ENCODE measurements around the gene BRD8.
"Not testable (repeated sequence)": the region's sequence is repeated elsewhere in the genome, so short reads cannot be mapped to it uniquely, and the experiment has no call there.

BRD8 gene, protein sequence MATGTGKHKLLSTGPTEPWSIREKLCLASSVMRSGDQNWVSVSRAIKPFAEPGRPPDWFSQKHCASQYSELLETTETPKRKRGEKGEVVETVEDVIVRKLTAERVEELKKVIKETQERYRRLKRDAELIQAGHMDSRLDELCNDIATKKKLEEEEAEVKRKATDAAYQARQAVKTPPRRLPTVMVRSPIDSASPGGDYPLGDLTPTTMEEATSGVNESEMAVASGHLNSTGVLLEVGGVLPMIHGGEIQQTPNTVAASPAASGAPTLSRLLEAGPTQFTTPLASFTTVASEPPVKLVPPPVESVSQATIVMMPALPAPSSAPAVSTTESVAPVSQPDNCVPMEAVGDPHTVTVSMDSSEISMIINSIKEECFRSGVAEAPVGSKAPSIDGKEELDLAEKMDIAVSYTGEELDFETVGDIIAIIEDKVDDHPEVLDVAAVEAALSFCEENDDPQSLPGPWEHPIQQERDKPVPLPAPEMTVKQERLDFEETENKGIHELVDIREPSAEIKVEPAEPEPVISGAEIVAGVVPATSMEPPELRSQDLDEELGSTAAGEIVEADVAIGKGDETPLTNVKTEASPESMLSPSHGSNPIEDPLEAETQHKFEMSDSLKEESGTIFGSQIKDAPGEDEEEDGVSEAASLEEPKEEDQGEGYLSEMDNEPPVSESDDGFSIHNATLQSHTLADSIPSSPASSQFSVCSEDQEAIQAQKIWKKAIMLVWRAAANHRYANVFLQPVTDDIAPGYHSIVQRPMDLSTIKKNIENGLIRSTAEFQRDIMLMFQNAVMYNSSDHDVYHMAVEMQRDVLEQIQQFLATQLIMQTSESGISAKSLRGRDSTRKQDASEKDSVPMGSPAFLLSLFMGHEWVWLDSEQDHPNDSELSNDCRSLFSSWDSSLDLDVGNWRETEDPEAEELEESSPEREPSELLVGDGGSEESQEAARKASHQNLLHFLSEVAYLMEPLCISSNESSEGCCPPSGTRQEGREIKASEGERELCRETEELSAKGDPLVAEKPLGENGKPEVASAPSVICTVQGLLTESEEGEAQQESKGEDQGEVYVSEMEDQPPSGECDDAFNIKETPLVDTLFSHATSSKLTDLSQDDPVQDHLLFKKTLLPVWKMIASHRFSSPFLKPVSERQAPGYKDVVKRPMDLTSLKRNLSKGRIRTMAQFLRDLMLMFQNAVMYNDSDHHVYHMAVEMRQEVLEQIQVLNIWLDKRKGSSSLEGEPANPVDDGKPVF

DNA sequence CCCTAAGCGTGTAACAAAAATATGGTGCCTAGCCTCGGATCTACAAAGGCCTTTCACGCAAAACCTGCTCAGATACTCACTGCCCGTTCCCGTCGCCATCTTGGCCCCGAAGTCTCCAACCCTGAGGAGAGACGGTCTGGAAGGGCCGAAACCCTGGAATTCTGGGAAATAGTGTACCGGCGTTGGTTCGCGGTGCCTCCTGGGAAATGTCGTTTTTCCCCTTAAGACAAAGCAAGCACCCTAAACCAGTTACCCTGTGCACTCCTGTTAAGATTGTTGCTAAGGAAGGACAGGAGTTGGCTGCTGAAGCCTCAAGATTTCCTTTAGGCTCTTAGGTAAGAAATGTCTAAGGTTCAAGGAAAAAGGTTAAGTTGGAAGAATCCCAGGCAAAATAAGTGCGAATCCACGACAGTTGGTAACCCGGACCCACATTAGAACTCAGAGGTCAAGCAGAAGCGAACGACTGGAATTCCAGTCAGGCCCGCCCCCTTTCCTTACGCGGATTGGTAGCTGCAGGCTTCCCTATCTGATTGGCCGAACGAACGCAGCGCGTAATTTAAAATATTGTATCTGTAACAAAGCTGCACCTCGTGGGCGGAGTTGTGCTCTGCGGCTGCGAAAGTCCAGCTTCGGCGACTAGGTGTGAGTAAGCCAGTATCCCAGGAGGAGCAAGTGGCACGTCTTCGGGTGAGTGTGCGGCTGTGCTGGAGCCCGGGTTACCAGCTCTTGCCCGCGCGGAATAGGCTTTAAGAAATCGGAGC is at the start of gene BRD8, which contains the start of gene KIF20A:
BRD8 (minus strand) TSS at position 115 of the 761 bp plus-strand sequence; CDS start at position 99, 16 bp downstream.
KIF20A (plus strand) TSS at position 597 of the 761 bp plus-strand sequence. CDS start 569 bp downstream, outside the sequence.
- peak; percentile 96 for DNase-seq

DNA sequence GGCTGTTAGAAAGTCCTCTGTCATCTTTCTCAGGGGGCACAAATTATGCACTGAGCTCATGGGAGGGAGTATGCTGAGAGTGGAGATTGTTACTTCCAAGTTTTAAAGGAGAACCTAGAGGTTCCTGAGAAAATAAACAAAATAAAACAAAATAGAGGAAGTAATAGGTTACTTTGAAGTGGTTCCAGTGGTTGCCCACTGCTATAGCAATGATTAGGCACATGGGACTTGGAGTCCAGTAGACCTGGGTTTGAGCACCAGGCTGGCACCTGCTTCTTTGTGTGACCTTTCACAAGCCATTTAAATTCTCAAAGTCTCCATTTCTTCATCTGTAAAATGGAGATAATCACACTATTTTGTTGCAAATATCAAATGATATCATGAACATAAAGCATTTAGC is 48.5 kb upstream of the BRD8 start:
- peak; percentile 22 for DNase-seq

DNA sequence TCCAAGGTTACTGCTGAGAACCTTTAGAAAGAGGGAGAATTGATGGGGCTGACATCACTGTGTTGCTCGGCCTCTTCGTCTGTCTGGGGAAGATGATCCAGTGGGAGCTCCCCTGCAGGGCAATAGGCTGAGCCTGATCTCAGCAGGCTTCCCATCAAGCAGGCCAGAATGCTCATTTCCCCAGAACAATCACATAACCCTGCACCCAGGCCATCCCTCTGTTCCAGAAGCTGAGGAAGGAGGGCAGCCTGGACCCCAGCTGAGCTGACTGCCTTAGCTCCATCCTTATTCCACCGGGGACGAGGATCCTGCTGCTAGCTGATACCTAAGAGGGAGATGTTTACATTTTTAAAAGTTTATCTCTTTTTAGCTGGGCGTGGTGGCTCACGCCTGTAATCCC is 46.3 kb upstream of the BRD8 start:
- DNase-seq: no peak

DNA sequence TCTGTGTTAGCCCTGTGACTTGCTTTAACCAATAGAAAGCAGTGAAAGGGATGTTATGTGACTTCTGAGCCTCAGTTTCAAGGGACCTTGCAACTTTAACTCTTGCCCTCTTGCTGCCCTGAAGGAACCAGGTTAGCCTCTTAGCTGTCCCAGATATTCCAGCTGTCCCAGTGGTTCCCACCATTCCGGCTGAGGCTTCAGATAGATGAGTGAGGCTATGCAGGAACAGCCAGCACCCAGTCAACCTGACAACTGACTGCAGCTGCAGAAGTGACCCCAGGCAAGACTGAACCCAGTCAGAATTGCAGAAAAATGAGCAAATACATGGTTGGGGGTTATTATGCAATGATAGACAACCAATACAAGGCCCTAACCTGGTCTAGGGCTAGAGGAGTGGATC is 45.1 kb upstream of the BRD8 start:
- no peak for DNase-seq

DNA sequence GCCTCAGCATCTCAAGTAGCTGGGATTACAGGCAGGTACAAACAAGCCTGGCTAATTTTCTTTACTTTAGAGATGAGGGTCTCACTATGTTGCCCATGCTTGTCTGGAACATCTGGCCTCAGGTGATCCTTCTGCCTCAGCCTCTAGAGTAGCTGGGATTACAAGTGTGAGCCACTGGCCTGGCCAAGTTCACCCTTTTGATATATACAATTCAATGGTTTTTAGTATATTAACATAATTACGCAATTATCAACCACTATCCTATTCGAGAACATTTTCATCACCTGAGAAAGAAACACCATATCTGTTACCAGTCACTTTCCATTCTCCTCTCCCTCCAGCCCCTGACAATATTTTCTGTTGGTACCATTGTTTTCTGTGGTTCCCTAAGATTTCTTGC is 38.4 kb upstream of the BRD8 start:
- no peak for DNase-seq

DNA sequence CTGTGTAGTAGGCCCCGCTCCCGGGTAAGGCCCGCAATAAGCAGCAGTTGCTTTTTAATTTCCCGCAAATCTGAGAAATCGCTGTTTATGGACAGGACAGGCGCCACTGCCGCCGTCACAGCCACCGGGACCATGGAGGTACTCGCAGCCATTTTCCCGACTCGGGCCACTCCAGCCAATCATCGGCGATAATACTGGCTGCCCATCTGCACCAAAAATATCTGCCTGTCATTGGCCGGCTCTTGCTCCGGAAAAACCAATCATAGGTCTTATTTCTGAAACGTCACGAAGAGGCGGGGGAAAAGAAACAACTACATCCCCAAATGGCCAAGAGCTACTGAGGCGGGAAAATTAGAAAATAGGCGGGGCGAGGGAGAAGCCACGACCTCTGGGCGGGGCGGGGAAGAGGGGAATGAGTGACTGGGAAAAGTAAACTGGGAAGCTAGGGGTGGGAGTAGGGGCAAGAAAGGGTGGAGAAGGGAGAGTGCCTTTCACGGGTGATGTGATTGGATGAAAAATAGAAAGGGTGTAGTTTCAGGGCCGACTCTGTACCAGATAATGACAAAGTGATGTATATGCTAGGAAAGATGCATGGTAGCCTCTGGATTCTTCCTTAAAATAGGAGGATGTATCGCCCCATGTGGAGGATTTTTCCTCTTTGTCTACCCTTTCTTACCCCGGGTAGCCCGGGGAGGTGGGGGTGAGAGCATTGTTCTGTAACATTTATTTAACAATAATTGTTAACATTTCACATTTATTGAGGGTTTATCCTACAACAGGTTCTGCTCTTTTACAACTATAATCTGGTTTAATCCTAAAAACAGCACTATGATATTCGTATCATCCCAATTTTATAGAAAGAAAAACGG is 35.0 kb upstream of the BRD8 start, which contains the start of gene CDC23:
CDC23 (minus strand) TSS at position 163 of the 869 bp plus-strand sequence; CDS start at position 152, 11 bp downstream.
- peak; percentile 99 for DNase-seq

DNA sequence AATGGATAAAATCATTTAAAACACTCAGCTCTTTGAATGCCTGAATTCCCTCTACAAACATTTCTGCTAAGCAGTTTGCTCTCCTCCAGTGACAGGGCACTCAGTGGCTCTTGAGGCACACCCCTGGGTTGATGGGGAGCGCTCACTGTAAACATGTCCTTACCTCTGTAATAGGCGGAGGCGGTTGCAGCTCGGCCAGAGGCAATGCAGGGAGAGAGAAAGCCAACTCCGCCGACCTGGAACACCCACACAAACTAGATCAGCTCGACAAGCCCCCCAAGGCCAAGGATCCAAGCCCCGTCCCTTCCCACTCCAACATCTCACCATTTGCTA is 34.4 kb upstream of the BRD8 start:
- peak; percentile 3 for DNase-seq

DNA sequence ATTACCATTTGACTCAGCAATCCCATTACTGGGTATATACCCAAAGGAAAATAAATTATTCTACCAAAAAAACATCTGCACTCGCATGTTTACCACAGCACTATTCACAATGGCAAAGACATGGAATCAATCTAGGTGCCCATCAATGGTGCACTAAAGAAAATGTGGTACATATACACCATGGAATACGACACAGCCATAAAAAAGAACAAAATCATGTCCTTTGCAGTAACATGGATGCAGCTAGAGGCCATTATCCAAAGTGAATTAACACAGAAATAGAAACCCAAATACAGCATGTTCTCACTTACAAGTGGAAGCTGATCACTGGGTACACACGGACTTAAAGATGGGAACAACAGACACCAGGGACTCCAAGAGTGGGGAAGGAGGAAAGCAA is 32.6 kb upstream of the BRD8 start:
- DNase-seq: no peak

DNA sequence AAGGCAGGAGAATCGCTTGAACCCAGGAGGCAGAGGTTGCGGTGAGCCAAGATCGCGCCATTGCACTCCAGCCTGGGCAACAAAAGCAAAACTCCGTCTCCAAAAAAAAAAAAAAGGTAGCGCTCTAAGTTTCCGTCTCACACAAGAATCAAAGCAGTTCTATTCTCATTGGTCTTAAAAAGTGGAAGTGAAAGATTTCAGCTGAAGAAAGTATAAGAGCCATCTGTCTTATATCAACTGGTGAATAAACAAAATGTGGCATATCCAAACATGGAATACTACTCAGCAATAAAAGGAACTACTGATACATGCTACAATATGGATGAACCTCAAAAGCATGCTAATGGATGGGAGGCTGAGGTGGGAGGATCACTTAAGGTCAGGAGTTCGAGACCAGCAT is 15.4 kb upstream of the BRD8 start:
- not testable (repeated sequence) for DNase-seq

DNA sequence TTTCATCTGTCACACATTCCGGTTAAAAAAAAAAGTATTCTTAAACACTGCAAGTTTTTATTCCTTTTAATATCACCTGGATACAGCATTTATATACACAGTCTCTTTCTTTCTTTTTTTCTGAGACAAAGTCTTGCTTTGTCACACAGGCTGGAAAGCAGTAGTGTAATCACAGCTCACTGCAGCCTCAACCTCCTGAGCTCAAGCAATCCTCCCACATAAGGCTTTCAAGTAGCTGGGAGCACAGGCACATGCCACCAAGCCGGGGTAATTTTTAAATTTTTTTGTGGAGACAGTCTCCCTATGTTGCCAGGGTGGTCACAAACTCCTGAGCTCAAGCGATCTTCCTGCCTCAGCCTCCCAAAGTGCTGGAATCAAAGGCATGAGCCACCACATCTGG is 14.4 kb upstream of the BRD8 start:
- DNase-seq: no peak

DNA sequence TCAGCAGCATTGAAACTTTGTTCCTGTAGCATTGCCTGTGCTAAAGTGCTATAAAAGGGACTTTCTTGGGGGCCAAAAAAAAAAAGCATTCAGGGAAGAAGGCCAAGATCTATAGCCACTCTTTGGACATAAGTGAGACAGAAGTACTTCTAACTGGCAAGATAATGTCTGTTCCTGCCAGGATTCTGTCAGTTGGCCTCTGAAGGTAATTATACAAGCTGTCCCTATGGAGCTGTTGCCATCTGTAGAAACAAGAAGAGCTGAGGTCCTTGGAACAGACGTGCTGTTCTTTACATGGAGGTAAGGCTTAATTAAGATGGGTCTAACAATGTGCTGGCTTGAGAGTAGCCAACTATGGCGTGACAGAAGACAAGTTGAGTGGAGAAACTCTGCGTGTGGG is 10.2 kb upstream of the BRD8 start:
- no peak for DNase-seq

DNA sequence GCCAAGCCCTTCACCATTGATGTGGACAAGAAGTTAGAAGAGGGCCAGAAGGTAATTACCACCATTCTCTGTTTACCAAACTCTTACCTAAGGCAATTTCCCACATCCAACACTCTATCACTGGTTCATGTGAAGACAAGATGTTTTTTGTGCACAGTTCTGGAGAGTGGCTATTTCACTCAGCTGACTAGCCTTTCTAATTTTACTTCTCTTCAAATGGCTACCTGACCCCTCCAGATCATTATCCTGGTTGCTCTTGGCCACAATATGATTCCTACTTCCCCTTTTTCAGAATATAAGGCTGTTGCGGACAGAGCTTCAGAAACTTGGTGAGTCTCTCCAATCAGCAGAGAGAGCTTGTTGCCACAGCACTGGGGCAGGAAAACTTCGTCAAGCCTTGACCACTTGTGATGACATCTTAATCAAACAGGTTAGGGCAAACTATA is 7.6 kb upstream of the BRD8 start:
- DNase-seq: peak; percentile 37

DNA sequence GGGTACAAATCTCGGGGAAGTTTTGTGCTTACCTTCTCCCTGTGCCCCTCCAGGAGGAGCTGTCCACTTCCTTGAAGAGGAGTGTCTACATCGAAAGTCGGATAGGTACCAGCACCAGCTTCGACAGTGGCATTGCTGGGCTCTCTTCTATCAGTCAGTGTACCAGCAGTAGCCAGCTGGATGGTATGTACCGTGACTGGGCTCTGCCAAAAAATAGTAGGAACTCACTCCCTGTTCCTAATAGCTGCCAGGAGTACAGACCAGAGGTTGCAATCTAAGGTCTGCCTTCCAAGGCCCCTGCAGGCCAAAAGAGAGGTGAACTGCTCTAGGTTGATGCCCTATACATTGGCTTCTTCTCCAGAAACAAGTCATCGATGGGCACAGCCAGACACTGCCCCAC is 4.4 kb upstream of the BRD8 start:
- no peak for DNase-seq

DNA sequence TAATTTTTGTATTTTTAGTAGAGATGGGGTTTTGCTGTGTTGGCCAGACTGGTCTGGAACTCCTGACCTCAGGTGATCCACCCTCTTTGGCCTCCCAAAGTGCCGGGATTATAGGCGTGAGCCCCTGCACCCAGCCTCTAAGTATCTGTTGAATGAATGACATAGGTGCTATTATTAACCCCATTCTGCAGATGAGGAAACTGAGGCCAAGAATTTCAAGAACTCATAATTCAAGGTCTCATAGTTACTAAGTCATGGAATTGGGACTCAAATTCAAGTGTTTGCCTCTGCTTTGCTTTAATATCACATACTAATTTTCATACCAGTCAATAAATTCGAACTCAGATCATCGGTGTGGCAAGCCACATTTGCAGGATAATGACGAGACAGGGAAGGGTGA is 2.4 kb upstream of the BRD8 start:
- DNase-seq: no peak

DNA sequence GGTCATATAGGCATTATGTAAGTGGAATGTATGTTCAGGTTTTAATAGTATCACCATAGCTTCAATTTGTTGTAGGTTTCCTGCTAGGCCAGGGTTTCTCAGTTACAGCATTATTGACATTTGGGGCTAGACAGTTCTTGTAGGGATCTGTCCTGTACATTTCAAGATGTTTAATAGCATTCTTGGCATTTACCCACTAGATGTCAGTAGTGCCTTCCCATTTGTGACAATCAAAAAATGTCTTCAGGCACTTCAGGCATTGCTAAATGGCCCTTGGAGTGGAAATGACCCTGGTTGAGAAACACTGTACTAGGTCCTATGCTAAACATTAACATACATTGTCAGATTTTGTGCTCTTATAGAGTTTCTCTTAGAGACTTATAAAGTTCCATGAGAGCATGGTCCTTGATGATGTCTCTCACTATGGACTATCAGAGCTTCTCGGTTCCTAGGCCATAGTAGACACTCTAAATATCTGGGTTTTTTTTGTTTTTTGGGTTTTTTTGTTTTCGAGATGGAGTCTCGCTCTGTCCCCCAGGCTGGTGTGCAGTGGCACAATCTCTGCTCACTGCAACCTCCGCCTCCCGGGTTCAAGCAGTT is 1.9 kb upstream of the BRD8 start:
- peak; percentile 87 for DNase-seq

DNA sequence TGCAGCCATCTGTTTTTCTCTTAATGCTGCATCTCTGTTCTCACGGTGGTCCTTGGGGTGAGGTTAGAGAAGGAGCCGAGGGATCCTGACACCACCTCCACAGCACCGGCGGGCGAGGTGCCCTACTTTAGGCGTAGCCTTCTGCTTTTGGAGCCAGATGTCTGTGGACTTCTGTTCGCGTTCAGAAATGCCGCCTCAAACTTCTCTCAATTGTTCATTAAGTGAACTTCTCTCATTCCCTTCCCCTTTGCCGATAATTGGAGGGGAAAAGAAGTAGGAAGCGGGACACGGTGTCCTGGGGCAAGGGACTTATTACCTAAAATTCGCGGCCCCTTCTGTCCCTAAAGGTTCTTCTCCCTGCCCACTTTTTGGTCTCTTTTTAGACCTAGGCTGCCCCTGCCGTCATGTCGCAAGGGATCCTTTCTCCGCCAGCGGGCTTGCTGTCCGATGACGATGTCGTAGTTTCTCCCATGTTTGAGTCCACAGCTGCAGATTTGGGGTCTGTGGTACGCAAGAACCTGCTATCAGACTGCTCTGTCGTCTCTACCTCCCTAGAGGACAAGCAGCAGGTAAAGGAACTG is 937 bp upstream of the BRD8 start:
- DNase-seq: peak; percentile 6

DNA sequence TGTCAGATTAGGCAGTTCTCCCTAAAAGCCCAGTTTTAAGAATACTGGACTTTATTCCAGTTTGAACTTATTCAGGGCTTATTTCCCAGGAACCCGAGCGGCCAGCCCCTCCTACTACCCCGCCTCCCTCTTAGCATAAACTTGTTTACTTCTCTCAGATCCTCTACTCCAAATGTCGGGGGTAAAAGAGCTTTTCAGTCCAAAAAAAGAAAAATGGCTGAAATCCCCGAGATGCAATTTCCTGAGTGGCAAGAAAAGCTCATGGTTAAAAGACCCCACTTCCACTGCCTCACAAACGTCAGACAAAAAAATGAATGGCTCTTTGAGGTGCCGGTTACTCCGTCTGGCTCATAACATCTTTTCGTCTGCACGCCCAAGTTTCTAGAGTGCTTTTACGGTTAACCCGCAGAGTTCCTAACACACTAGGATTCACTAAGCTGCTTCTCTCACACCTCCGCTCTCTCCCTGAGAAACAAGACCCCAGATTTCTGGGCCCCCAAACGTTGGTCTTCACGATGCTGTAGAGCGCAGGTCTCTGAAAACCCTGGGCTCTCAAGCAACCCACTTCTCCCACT is 402 bp downstream of the BRD8 start:
- peak; percentile 48 for DNase-seq

DNA sequence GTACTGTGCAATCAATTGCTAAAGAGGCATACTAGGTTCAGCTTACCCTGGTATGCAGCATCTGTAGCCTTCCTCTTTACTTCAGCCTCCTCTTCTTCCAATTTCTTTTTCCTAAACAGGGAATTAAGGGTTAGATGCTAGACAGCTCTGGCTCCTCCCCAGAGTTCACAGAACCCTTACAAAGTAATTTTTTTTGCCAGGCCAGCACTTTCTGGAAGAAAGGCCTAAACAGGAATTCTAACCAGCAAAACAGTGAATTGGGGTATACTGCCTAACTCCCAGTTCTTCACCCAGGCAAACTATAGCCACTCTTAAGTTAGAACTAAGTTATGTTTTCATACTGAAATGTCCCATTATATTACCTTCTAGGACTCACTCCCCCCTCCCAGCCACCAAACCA is 8.1 kb downstream of the BRD8 start:
- no peak for DNase-seq

DNA sequence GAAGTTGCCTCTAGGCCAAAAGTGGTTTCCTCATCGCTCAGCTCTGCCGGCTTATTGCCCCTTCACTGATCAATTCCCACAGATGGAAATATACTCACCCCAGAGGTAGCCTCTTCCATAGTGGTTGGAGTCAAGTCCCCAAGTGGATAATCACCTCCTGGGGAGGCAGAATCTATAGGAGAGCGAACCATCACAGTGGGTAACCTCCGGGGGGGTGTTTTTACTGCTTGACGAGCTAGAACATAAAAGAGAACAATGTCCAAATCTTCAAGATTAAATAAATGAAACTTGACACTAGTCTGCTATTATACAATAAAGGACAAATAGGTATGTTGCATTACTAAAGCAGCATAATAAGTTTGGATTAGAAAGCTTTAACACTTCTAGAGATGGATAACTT is 9.3 kb downstream of the BRD8 start:
- DNase-seq: no peak

DNA sequence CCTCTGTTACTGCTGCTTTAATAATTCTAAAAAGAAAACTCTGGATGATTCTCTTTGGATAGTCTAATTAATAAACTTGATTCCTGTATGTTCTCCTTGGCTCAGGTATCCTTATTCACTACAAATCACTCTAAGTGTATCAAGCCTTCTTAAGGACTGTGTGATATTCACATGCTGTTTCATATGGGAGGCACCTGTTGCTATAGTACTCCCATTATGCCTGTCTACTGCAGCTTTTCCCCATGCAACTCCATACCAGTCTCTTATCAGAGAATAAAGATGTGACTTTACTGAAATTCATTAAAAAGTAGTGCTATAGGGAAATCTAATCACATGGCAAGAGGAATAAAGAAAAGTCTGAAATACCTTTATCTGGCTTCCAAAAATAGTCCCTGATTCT is 14.7 kb downstream of the BRD8 start:
- DNase-seq: no peak

Data from inflammatory macrophage treated with lipopolysaccharide for 4 hours (primary cell).